GM18526 (cell line): Measurements from ENCODE around the gene COL9A1.

ENCODE experiments used
- POLR2A ChIP-seq: IDR thresholded peaks from 3 replicates; pipeline ENCODE4 v1.6.1; 2011; ENCODE audit not compliant: insufficient read length; ENCODE audit errors: extremely low read depth

COL9A1 gene

GRCh38 chr6:70303034-70303525, at the start of gene COL9A1:
COL9A1 (minus strand) TSS chr6:70303084; CDS start chr6:70302924, 160 bp downstream.
- no peak for TF ChIP-seq POLR2A

GRCh38 chr6:70351461-70351860, 48.6 kb upstream of the COL9A1 start:
- no peak for TF ChIP-seq POLR2A

- TF ChIP-seq POLR2A: no peak
Observed at GRCh38 chr6:70345619-70346018, 42.7 kb upstream of the COL9A1 start.

GRCh38 chr6:70343313-70343712, 40.4 kb upstream of the COL9A1 start:
- TF ChIP-seq POLR2A: no peak

- no peak for TF ChIP-seq POLR2A
Observed at GRCh38 chr6:70338775-70339174, 35.9 kb upstream of the COL9A1 start.

GRCh38 chr6:70337743-70338105, 34.8 kb upstream of the COL9A1 start:
- TF ChIP-seq POLR2A: no peak

- no peak for TF ChIP-seq POLR2A
Observed at GRCh38 chr6:70336996-70337742, 34.3 kb upstream of the COL9A1 start.

GRCh38 chr6:70327036-70327435, 24.2 kb upstream of the COL9A1 start:
- TF ChIP-seq POLR2A: no peak

GRCh38 chr6:70325009-70325408, 22.1 kb upstream of the COL9A1 start:
- no peak for TF ChIP-seq POLR2A

GRCh38 chr6:70315079-70315751, 12.3 kb upstream of the COL9A1 start:
- no peak for TF ChIP-seq POLR2A

- no peak for TF ChIP-seq POLR2A
Observed at GRCh38 chr6:70314296-70314695, 11.4 kb upstream of the COL9A1 start.

- TF ChIP-seq POLR2A: no peak
Observed at GRCh38 chr6:70312165-70312745, 9.4 kb upstream of the COL9A1 start.

- no peak for TF ChIP-seq POLR2A
Observed at GRCh38 chr6:70310063-70310694, 7.3 kb upstream of the COL9A1 start.

GRCh38 chr6:70309243-70309642, 6.4 kb upstream of the COL9A1 start:
- TF ChIP-seq POLR2A: no peak

- TF ChIP-seq POLR2A: no peak
Observed at GRCh38 chr6:70307008-70307407, 4.1 kb upstream of the COL9A1 start.

- no peak for TF ChIP-seq POLR2A
Observed at GRCh38 chr6:70304616-70305015, 1.7 kb upstream of the COL9A1 start.
